ENCODE measurements around the gene MUC21. TPM values are rescaled to one million over a fixed set of nuclear protein-coding genes. Genes with fewer than 3 reads are reported as not detected.
"Not testable (repeated sequence)": the region's sequence is repeated elsewhere in the genome, so short reads cannot be mapped to it uniquely, and the experiment has no call there.

MUC21 gene
- total RNA-seq, 1 donor from 2014 or later, result not detected

DNA sequence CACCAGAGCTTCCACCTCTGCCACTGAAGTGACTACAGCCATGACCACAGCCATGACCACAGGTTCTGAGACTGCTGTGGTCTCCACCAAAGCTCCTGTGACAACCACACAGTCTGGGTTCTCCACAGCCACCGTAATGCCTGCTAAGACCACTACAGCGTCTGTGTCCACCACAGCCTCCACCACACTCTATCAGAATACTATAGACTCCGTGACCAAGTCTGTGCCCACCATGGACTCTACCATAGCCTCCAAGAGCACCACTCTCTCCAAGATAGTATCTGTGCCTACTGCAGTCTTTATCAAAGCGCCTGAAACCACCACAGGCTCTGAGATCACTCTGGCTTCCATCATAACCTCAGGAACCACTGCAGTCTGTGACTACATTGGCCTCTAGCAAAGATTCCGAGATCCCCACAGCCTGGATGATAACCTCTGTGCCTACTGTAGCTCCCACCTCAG is 18.3 kb upstream of the MUC21 start:
- intact Hi-C loops (cut with DNase I), result no loop called here
- no peak for DNase-seq (ENCODE audit: low spot score)

GRCh38 chr6:30966154-30966553 is 17.4 kb upstream of the MUC21 start:
- intact Hi-C loops (cut with DNase I), result no loop called here

GRCh38 chr6:30969171-30969570 is 14.3 kb upstream of the MUC21 start:
- intact Hi-C loops (cut with DNase I); DNase-seq (ENCODE audit: low spot score): not testable (repeated sequence)

More at GRCh38 chr6:30966154-30966553, 17.4 kb upstream of the MUC21 start:
- DNase-seq (ENCODE audit: low spot score), result no peak

GRCh38 chr6:30970946-30971345 is 12.6 kb upstream of the MUC21 start:
- no peak for DNase-seq (ENCODE audit: low spot score)
- intact Hi-C loops (cut with DNase I), result no loop called here

GRCh38 chr6:30972816-30973215 is 10.7 kb upstream of the MUC21 start:
- intact Hi-C loops (cut with DNase I), result no loop called here

DNA sequence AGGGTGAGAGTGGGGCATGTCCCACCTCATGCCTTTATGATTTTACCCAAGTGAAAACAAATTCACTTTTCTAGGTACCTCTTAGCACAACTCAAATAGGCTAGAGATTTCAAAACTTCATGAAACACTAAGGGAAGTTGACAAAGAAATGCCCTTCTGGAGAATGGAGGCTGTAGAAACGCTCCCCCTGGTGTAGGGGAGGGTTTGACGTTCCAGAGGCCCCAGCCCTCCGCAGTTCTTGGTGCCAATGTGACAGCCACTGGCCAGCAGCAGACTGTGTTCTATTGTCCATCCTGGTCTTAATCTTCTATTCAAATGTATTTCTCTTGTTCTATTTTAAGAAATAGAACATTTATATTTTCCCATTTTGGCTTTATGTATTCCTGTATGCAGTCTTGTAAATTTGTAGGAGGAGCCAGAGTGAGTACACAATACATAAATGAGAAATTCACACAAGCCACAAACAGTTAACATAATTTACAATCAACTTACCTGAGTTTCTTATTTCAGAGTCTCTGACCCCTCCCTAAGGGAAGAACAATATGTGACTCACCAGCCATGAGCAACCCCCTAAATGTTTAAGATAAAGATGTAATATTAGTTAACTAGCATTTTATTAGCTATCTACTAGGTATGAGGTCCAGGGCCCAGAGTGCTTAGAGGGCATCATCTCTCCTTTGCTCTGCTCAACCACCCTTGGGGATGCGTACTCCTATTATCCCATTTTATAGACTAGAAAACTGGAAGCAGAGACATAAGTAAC is 8.8 kb upstream of the MUC21 start:
- intact Hi-C loops (cut with DNase I), result no loop called here
- no peak for DNase-seq (ENCODE audit: low spot score)

More at GRCh38 chr6:30972816-30973215, 10.7 kb upstream of the MUC21 start:
- DNase-seq (ENCODE audit: low spot score), result no peak

DNA sequence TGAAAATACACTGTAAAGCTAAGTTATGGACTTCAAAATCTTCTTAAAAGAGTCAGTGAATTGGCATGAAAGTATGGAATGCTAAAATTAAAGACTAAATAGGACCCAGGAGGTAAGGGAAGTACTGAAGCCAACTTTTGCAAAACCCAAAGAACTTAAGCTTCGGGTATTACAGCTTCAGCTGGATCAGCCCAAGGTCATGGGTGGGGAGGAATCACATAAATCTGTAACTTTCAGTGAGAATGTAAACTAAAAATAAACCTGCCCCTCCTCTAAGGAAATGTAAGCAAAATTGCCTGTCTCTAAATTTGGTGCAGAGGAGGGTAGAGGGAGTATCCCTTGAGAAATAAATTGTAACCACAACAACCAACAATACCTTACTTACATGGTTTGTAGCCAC is 4.4 kb upstream of the MUC21 start:
- intact Hi-C loops (cut with DNase I), result no loop called here
- DNase-seq (ENCODE audit: low spot score), result no peak

DNA sequence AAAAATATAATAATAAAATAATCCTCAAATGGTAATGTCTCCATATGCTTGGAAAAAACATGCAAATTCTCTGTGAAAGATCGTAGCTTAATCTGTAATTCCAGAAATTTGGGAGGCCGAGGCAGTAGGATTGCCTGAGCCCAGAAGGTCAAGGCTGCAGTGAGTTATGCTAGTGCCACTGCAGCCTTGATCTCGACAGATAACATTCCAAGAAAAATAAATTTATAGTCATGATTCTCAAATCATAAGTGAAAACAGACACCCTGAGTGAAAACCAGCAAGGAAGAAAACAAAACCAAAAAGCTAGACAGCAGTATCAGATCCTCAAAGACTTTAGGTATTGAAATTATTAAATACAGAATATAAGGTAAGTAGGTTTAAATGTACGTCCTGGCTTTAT is 3.8 kb upstream of the MUC21 start:
- DNase-seq (ENCODE audit: low spot score), result no peak
- intact Hi-C loops (cut with DNase I), result no loop called here

DNA sequence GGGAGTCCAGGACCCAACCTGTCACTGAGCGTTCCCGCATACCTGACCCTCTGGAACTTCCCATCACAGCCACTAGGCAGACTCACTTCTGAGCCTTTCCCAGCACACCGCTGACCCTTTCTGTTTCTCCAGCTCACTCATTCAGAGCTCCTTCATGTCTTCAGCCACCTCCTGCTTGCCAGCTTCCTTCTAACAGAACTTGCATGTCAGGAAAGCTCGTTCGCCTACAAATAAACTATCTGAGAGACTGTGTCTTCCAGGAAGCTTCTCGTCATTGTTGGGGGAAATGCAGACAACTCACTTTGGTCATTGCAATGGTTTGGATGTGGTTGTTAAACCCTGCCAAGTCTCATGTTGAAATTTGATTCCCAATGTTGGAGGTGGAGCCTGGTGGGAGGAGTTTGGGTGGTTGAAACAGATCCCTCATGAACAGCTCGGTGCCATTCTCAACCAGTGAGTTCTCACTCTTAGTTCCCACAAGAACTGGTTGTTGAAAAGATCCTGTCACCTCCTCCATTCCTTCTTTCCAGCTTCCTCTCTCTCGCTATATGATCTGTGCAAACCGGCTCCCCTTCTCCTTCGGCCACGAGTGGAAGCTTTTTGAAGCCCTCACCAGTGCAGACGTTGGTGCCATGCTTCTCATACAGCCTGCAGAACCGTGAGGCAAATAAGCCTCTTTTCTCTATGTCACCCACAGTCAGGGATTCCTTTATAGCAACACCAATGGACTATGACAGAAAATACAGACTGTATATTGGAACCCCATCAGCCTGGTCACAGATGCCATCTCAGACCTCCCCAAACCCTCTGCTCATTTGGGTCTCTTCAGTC is 1.4 kb upstream of the MUC21 start:
- intact Hi-C loops (cut with DNase I), result no loop called here
- DNase-seq (ENCODE audit: low spot score), result no peak

- intact Hi-C loops (cut with DNase I), result no loop called here
- DNase-seq (ENCODE audit: low spot score), result no peak
Observed at GRCh38 chr6:30985490-30985889, 2.0 kb downstream of the MUC21 start.

DNA sequence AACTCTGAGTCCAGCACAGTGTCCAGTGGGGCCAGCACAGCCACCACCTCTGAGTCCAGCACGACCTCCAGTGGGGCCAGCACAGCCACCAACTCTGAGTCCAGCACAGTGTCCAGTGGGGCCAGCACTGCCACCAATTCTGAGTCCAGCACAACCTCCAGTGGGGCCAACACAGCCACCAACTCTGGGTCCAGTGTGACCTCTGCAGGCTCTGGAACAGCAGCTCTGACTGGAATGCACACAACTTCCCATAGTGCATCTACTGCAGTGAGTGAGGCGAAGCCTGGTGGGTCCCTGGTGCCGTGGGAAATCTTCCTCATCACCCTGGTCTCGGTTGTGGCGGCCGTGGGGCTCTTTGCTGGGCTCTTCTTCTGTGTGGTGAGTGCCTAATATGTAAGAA is 3.8 kb downstream of the MUC21 start:
- intact Hi-C loops (cut with DNase I), result no loop called here
- no peak for DNase-seq (ENCODE audit: low spot score)

- no peak for DNase-seq (ENCODE audit: low spot score)
- intact Hi-C loops (cut with DNase I), result no loop called here
Observed at GRCh38 chr6:30988209-30988825, 4.8 kb downstream of the MUC21 start.

- no peak for DNase-seq (ENCODE audit: low spot score)
- intact Hi-C loops (cut with DNase I), result no loop called here
Observed at GRCh38 chr6:30990422-30991086, 7.0 kb downstream of the MUC21 start.

GRCh38 chr6:30991891-30992290 is 8.4 kb downstream of the MUC21 start:
- intact Hi-C loops (cut with DNase I), result no loop called here
- no peak for DNase-seq (ENCODE audit: low spot score)

GRCh38 chr6:30997301-30997700 is 13.8 kb downstream of the MUC21 start:
- intact Hi-C loops (cut with DNase I), result no loop called here
- no peak for DNase-seq (ENCODE audit: low spot score)

DNA sequence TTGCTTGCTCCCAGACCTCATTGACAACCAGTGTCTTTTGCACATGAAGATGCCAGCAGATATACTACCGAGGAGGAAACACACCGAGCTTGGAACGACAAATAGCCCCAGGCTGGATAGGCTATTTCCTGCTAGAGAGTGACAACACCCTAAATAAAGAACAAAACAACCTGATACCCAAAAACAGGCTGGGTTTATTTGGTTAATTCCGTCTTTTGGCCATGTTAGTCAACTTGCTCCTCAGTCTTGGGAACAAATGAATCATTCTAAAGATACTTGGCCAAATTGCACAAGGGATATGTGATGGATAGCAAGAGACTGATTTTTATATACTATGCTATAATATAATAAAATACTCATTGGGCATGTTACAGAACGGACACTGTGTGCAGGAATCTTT is 15.3 kb downstream of the MUC21 start:
- intact Hi-C loops (cut with DNase I), result no loop called here
- no peak for DNase-seq (ENCODE audit: low spot score)

- intact Hi-C loops (cut with DNase I); DNase-seq (ENCODE audit: low spot score): not testable (repeated sequence)
Observed at GRCh38 chr6:31000067-31000860, 16.7 kb downstream of the MUC21 start.

GRCh38 chr6:31001281-31001888 is 17.9 kb downstream of the MUC21 start:
- intact Hi-C loops (cut with DNase I), result no loop called here
- no peak for DNase-seq (ENCODE audit: low spot score)

DNA sequence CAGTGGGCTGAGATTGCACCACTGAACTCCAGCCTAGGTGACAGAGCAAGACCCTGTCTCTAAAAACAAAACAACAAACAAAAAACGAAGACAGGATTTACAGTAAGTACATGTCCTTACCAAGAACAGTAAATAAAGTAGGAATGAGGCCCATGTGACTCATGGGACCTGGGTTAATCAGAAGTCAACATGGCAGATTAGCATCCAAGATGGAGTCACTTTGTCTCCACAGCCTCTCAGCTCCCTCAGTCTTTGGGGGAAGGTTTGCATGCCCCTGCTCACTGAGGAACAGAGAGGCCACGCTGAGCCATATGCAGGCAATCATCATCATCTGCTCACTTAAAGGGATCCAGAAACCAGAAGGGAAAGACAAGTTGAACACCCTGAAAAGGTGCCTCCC is 19.0 kb downstream of the MUC21 start:
- intact Hi-C loops (cut with DNase I), result no loop called here
- DNase-seq (ENCODE audit: low spot score), result no peak

Data from cardiac septum (tissue), 1 donor.